GM18858 (cell line): ENCODE data around the gene RARRES1.
"Not testable (repeated sequence)": the region's sequence is repeated elsewhere in the genome, so short reads cannot be mapped to it uniquely, and the experiment has no call there.

Experiments
- ATAC-seq: cut with Tn5 transposase; IDR thresholded peaks from one replicate; pipeline ENCODE4 v1.9.1; 2021; ENCODE audit not compliant: unreplicated experiment

RARRES1 gene

DNA sequence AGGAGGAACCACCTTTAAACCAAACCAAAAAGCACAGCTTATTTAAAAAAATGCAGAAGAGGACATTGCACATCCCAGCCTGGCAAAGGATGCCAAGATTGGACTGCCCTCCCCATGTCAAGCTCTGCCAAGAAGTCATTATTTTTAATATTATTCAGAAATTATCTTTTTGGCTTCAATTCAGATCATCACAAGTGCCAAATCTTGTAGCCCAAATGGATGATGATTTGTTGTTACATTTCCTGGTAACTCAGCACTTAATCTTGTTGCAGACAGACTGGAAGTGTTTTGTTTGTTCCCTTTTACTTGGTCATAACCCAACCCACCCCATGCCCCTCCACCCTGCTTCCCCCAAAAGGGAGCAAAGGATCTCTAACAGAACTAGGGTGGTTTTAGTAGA lies 31.7 kb downstream of the RARRES1 start:
- ATAC-seq, result no peak

DNA sequence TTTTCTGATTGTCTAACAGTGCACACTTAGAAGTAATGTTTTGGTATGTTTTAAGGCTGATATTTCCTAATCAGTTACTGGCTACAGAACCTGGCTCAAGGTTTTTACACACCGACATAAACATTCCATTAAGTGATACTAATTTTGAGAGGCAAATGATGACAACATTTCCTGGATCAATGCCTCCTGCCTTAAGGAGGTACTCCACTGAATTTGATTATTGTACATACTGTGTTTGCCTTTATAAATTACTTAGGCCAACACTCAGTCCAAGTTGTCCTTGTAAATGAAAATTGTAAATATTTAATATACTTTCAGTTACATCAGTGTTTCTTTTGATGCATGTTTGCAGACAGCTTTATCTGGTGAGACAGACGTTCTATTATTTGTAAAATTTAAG lies 35.6 kb downstream of the RARRES1 start:
- ATAC-seq, result no peak

DNA sequence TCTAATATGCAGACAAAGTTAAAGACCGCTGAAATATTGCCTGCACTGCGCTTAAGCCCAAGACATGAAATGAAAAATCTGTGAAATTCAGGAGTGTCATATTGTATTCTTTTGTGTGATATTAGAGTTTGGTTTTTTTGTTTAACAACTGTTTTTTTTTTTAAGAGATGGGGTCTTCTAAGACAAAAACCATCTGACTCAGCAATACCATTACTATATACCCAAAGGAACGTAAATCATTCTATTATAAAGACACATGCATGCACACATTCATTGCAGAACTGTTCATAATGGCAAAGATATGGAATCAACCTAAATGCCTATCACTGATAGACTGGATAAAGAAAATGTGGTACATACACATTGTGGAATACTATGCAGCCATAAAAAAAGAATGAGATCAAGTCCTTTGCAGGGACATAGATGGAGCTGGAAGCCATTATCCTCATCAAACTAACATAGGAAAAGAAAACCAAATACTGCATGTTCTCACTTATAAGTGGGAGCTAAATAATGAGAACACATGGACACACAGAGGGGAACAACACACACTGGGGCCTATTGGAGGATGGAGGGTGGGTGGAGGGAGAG lies 38.3 kb downstream of the RARRES1 start:
- not testable (repeated sequence) for ATAC-seq

DNA sequence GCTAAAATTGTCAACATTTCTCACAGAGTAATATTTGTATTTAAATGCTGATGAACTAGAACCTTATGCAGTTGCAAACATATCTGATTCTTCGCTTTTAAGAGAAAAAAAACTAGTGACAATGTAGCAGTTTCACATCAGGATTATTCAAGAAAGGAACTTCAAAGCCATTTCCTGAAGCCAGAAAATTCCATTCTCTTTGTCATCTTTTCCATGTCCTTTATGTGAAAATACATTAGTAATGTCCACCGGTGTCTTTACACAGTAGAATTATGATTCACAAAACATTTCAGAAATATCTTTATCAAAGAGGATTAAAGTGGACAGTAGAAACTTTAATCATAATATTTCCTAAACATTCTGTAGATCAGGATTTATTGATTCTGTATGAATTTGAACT lies 47.1 kb downstream of the RARRES1 start:
- no peak for ATAC-seq

DNA sequence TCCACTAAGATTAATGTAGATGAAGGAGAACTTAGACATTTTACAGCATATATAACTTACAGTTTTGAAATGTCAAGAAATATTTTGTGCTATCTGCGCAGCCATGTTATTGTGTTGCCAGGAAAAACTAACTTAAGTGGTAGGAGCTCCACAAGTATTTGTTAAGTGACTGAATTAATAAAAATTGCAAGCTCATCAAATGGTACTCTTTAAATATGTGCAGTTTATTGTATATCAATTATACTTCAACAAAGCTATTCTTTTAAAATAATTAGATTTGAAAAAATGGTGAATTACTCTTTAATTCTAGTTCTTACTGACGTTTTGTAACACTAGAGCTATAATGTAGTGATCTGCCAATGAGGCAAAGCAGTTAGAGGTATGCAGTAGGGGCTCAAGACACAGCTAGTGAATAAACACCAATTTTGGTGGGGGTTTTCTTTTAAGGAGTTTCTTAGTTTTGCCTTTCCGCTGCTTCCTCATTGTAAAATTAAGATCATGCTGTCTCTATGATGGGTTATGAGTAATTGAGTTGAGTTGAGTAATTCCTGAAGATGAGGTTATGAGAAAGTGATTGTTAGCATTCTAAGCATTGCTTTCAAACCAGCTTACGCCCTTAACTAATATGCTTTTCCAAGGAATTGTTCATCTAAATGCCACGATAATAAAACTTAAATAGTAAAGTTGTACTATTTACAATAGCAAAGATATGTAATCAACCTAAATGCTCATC lies 48.9 kb downstream of the RARRES1 start:
- no peak for ATAC-seq

DNA sequence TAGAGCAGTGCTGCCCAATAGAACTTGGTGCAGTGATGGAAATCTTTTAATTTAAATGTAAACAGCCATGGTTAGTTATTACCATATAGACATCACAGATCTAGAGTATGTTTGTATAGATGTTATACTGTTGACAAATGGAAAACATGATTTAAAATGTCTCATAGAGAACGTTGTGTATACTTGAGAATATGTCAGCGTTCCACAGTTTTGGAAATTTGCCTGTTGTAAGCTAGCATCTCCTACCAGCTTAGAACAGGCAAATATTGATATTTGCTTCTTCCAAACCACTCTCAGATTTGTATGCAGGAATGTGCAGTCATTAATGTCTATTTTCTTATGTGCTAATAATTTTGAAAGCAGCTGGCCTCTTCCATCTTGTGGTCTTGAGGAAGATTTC lies 51.4 kb downstream of the RARRES1 start:
- no peak for ATAC-seq

DNA sequence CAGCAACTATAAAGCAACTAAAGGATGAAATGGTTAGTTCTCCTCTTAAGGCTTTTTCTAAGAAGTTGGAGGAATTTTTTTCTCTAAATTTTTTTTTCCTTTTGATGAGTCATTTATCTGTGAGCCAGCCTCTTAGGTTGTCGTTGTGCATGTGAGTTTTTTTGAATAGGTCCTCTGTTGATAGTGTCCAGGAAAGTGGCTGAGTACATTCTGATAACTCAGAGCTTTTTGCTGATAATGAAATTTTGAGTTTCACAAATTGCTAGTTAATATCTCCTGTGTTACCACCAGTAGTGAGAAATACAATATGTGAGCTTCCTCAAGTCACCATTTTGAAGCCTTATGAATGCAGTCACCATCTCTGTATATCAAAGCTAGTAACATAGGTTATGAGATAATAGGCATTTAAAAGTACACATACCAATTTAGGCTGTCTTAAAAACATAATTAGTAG lies 52.7 kb downstream of the RARRES1 start:
- ATAC-seq, result no peak

DNA sequence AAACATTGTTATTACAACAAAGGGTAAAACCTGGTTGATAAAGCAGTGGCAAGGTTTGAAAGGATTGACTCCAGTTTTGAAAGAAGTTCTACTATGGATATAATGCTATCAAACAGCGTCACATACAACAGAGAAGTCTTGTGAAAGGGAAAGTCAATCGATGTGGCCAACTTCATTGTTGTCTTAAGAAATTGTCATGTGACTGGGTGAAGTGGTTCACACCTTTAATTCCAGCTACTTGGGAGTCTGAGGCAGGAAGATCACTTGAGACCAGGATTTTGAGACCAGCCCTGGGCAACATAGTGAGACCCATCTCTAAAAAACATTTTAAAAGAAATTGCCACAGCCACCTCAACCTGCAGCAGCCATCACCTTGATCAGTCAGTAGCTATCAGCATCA lies 53.6 kb downstream of the RARRES1 start:
- ATAC-seq, result no peak

DNA sequence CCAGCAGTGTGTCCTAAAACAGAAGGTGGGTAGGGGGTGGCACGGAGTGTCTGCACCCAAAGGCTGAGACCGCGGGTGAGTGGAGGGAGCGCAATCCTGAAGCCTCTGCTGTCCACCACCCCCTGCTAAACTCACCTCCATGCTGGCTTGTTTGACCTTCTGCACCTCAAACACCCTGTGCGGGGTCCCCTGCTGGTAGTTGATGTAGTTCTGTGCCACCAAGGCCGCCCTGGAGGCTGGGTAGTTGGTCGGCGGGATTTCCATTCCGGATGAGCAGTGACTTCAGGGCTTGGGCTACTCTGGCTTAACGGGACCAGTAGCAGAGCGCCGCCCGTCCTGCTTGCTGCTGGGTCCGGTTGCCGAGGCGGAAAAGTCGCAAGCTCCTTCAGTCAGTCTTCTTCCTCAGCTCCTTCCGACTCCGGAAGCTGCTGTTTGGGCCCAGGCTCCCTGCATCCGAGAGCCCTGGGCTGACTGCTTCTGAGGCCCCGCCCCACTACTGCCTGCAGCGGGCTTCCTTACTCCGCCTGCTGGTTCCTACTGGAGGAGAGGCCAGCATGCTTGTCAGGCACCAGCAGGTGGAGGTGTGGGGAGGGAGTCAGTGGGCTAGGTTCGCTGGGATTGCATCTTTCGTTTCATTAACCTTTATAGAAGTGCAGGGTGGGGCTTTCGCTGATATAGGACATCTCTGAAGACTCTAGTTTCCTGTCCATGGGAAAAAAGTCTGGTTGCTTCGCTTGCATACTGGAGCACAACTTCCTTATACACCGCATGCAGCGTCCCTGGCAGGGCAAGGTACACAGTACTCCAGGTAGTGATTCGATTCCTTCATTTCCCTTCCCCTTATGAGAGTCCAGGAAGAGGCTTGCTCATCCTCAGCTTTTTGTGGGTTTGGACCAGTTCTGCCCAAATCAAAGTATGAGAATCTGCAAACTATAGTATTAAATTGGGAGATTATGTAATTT lies 59.8 kb downstream of the RARRES1 start, which contains the start of gene LXN:
Gene LXN (minus strand): TSS at position 434 of the 962 bp plus-strand sequence. CDS start 170 bp downstream, at position 264.
- ATAC-seq, result peak; percentile 99

DNA sequence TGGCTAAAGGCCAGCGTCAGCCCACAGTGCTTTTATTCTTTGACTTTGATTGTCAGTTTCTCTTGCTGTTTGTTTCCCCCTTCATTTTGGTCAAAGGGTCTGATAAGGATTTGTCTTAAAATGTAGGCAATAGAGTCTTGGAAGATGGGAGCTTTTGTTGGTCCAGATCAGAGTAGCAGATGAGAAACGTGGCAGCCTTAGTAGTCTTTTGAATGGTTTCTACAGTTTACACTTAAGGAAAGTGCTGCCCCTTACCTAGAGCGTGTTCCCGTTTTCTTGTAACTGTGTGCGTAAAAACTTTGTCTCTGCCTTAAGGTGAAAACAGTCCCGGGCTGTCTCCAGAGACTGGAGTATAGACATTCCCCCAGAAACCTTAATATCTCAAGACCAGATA lies 60.4 kb downstream of the RARRES1 start:
- no peak for ATAC-seq

DNA sequence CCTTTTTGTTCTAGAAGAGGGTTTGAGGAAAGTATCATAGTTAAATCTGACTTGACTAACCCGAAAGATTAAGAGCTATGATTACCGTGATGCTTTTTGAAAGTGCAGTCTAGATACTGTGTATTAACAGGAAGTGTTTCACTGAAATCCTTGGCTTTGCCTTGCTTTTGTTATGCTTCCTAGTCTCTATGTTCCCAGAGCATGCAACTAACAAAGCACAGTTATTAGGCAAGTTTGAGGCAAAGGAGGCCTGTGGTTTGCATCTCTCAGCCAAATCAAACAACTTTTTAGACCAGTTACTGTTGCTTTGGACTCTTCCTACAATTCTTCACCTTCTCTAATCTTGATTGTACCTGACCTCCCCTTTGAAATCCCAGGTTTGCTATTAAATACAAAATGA lies 63.8 kb downstream of the RARRES1 start:
- no peak for ATAC-seq

DNA sequence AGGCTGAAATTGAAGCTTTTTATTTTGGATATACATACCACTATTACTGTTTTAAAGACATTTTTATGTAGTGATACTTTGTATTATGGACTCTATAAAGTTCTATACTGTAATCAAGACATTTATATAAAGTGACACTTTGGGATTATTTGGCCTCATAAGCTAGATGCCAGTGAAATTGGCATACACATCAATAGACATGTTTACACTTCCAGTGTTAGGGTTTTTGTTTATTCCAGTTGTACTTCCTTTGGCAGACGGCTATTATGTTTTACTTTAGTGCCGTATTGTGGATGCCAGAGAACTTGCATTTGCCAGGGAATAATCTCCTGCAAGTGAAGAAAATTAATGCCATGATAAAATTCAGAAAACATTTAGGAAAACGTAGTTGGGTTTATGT lies 65.8 kb downstream of the RARRES1 start:
- ATAC-seq, result no peak

DNA sequence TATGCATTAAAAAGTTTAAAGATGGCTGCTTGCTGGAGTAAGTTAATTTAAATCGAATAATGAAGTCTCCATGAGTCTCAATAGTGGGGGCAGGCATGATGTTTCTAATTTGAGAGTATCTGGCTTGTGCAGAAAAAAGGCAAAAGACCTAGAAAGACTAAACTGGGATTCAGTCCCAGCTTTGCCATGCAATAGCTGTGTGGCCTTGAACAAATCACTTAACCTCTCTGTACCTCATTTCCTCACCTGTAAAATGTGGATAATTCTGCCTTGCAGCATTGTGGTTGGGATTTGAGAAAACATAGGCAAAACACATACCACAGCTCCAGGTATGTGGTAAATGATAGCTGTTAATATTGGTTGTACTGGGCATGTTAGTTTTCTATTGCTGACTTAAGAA lies 68.4 kb downstream of the RARRES1 start:
- no peak for ATAC-seq

DNA sequence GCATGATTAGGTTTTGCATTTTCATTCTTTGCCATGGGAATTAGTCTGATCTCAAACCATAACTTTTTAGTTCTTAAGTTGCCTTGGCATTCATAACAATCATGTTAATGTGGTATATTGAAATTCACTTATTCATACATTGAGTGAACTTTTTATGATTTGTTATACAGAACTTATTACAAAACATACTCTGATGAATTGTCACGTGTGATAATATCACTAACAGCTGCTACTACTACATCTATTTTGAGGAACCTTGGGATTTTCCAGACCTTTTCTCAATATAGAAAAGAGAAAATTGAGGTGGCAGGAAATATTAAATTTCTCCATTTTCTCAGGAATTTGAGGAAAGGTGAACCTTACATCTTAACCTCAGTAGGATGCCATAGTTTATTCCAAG lies 69.0 kb downstream of the RARRES1 start:
- no peak for ATAC-seq

DNA sequence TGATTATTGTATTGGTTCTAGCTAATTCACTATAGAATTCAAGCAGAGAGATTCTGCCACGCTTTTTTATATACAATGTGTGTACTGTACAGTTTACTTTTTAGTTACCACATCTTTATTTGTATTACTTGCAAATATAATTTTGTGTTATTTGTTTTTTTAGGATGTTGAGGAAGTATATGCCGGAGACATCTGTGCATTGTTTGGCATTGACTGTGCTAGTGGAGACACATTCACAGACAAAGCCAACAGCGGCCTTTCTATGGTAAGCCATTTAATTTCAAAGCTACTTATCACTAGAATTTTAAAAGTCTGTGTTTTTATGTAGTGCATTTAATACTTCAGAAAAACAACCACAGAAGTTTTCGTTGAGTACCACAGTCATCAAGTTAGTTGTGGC lies 71.5 kb downstream of the RARRES1 start:
- ATAC-seq, result no peak

DNA sequence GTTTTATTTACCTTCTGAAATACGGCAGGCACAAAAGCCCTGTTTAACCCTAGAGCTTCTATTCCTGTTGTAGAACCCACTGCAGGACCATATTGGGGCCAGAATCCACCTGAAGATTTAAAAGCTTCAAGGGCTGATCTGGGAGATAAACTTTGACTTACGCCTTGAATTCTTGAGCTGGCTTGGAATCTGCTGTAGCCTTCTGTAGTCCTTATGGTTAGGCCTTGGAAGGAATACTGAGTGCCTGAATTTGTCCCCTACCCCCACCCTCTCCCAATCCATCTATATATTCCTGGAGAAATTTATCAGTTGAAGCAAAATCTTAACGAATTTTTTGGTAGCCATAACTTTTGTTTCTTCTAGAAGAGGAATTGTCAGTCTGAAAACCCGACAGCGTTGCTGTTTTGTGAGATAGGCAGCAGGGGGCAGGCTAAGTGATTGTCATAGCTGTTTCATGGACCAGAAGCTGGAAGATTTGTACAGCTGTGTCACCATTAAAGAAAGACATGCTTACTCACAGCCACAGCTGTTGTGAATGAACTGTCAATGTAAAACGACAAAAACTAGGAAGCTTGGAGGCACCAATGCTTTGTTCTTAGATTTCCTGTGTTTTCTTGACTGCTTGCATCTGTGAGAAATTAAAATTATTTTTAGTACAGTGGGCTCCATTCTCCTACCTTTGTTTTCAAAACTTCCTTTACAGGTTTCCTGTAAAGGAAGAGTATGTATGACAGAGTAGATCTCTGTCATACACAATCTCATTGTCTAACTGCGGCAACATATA lies 72.6 kb downstream of the RARRES1 start:
- ATAC-seq, result no peak

DNA sequence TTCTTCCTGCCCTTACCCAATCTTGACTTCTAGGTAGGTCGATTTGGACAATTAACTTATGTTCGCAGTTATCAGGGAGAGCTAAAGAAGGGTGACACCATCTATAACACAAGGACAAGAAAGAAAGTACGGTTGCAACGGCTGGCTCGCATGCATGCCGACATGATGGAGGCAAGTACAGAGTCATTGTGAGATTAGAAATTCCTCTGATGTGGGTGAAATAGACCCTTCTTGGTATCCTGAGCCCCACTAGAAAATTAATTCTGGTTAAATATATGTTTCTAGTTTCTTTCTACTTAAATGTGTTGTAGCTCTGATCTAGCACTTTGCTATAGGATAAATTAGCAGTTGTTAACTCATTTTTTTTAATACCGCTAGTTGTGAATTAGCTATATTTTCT lies 73.4 kb downstream of the RARRES1 start:
- ATAC-seq, result no peak

DNA sequence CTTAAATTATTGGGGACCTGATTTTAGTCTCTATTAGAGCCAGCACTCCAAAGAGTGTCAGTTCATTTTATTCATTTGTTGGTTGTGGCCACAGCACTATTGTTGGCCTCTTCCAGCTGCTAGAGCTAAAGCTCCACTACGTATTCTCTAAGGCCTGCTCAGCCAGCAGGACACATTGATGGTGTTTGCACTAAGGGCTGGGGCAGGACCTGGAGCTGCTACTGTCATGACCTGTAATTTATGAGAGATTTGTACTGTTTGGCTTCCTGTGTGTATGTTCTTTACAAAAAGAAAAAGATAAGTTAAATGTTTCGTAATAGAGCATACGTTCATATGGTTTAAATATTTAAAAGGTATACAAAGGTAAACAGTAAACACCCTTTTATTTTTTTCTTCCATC lies 79.8 kb downstream of the RARRES1 start:
- ATAC-seq, result no peak

DNA sequence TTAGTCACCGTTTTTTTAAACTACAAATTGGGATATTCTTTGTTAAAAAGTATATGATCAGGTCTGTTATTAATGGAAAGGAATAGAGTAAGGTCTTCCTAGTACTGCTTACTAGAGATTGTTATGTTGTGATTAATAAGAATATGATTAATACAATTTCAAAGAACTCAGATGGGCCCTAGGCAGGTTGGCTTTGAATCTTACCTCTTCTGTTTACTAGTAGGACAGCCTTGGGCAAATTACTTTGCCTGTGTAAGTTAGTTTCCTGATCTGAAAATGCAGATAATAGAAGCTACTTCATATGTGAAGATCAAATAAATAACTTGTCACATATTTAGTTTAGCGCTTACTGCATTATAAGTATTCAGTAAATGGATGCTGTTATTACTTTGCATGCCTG lies 81.1 kb downstream of the RARRES1 start:
- no peak for ATAC-seq

DNA sequence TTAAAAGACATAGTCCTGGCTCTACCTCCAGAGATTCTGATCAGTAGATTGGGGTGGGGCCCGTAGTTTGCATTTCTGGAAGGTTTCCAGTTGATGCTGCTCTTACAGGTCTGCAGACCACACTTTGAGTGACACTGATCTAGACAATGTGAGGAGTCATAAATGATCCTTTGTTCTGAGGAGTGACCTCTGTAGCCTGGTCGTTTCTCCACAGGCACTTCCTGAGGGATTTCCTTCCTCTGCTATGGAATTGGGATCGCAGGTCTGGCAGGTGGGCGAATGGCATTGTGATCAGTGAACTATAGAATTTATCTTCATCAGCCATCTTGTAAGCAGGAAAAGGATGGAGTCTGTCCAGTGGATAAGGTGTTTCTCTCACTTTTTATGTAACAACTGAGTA lies 82.5 kb downstream of the RARRES1 start:
- no peak for ATAC-seq
